ENCODE measurements around the gene MOV10.

MOV10 gene

DNA sequence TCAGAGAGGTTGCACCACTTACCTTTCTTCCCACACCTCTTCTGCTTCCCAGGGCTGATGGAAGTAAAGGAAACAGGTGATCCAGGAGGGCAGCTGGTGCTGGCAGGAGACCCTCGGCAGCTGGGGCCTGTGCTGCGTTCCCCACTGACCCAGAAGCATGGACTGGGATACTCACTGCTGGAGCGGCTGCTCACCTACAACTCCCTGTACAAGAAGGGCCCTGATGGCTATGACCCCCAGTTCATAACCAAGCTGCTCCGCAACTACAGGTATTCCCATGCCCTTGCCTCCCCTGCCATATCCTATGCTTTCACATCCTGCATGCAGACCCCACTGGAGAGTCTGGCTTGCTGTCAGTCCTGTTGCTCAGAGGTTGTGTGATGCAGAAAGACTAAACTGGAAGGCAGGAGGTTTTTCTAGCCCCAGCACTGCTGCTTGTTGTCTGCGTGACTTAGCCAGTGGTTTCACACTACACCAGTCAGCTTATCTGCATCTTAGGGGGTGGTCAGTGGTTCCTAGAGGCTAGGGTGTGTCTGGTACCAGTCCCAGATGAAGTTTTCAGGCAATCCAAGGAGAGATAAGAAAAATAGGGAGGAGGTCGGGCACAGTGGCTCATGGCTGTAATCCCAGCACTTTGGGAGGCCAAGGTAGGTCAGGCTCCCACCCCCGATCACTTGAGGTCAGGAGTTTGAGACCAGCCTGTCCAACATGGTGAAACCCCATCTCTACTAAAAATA is 22.3 kb downstream of the MOV10 start:
- no peak overlapping the region for H3K4me3 ChIP-seq (replicated peaks; ENCODE audit: low read depth, low read length)
- TF ChIP-seq, protein P1, sequence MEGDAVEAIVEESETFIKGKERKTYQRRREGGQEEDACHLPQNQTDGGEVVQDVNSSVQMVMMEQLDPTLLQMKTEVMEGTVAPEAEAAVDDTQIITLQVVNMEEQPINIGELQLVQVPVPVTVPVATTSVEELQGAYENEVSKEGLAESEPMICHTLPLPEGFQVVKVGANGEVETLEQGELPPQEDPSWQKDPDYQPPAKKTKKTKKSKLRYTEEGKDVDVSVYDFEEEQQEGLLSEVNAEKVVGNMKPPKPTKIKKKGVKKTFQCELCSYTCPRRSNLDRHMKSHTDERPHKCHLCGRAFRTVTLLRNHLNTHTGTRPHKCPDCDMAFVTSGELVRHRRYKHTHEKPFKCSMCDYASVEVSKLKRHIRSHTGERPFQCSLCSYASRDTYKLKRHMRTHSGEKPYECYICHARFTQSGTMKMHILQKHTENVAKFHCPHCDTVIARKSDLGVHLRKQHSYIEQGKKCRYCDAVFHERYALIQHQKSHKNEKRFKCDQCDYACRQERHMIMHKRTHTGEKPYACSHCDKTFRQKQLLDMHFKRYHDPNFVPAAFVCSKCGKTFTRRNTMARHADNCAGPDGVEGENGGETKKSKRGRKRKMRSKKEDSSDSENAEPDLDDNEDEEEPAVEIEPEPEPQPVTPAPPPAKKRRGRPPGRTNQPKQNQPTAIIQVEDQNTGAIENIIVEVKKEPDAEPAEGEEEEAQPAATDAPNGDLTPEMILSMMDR (IDR thresholded peaks at IDR 0.05; ENCODE audit: low read length, missing control alignments), result no peak
- DNase-seq (ENCODE audit: low read depth), result no peak

DNA sequence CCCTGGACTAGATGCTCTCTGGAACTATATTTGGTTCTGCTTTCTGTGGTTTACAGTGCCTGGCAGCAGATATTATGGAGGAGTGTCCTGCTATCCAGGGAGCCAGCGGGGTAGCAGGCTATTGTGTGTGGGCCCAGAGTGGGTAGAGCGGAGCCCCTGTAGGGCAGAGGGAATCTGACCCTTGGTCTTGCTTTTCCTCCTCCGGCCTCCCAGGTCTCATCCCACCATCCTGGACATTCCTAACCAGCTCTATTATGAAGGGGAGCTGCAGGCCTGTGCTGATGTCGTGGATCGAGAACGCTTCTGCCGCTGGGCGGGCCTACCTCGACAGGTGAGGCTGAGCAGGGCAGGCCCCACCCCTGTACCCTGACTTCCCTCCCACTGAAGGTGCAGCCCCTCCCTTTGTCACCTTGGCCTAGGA is 23.3 kb downstream of the MOV10 start:
- DNase-seq (ENCODE audit: low read depth), result no peak
- TF ChIP-seq, protein P1 (IDR thresholded peaks at IDR 0.05; ENCODE audit: low read length, missing control alignments), result no peak
- H3K4me3 ChIP-seq (replicated peaks; ENCODE audit: low read depth, low read length), result no peak overlapping the region

DNA sequence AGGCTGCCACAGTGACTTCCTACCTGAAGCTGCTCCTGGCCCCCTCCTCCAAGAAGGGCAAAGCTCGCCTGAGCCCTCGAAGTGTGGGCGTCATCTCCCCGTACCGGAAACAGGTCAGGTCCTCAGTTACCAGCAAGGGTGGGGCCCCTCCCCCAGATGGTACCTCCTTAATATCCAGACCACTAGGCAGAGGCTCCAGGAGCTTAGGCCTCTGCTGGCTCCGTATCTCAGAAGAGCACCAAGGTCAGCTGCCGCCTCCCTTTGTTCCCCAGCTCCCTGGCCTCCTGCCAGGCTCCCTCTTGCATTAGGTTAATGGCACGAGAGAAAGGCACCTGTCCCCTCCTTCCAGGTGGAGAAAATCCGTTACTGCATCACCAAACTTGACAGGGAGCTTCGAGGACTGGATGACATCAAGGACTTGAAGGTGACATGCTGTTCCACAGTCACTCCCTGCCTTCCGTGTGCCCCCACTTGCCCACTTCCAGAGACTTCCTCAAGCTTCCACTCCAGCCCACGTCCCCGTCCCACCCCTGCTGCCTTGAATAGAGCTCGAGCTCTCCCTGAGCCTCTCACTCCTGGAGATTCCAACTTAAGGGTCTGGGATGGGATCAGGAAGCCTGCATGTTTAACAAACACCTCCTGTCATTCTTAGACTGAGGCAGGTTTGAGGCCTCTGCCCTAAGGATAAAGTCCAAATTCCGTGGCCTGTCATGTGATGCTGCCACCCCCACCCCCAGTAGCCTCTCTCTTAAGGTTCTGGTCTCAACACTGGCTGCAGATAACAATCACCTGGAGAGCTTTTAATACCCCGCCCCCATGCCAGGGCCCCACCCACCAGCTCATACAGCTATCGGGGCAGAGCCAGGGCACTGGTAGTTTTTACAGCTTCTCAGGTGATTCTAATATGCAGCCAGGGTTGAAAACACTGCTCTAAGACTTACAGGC is 24.2 kb downstream of the MOV10 start:
- no peak for DNase-seq (ENCODE audit: low read depth)
- no peak overlapping the region for H3K4me3 ChIP-seq (replicated peaks; ENCODE audit: low read depth, low read length)
- TF ChIP-seq, protein P1 (IDR thresholded peaks at IDR 0.05; ENCODE audit: low read length, missing control alignments), result no peak

DNA sequence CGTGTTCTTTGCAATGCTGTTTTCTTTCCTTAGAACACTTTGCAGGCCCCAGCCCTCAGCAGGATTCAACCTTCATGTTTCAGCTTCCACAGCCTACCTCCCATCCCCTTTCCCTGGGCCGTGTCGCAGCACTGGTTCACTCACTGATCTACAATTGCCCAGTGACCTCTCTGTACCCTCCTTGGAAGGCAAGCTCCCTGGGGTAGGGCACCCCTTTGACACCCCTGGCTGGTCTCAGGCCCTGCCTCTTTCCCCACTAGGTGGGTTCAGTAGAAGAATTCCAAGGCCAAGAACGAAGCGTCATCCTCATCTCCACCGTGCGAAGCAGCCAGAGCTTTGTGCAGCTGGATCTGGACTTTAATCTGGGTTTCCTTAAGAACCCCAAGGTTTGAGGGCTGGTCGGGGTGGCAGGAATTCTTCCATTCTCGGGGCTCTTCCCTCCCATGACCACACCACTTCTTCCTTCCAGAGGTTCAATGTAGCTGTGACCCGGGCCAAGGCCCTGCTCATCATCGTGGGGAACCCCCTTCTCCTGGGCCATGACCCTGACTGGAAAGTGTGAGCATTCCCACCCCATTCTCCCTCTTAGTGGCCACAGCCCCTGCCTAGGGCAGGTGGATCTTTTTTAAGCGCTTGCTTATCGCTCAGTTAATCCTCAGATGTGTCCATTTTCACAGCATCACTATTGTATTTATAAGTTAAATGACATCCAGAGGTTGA is 25.1 kb downstream of the MOV10 start:
- no peak overlapping the region for H3K4me3 ChIP-seq (replicated peaks; ENCODE audit: low read depth, low read length)
- TF ChIP-seq, protein P1 (IDR thresholded peaks at IDR 0.05; ENCODE audit: low read length, missing control alignments), result no peak
- no peak for DNase-seq (ENCODE audit: low read depth)

DNA sequence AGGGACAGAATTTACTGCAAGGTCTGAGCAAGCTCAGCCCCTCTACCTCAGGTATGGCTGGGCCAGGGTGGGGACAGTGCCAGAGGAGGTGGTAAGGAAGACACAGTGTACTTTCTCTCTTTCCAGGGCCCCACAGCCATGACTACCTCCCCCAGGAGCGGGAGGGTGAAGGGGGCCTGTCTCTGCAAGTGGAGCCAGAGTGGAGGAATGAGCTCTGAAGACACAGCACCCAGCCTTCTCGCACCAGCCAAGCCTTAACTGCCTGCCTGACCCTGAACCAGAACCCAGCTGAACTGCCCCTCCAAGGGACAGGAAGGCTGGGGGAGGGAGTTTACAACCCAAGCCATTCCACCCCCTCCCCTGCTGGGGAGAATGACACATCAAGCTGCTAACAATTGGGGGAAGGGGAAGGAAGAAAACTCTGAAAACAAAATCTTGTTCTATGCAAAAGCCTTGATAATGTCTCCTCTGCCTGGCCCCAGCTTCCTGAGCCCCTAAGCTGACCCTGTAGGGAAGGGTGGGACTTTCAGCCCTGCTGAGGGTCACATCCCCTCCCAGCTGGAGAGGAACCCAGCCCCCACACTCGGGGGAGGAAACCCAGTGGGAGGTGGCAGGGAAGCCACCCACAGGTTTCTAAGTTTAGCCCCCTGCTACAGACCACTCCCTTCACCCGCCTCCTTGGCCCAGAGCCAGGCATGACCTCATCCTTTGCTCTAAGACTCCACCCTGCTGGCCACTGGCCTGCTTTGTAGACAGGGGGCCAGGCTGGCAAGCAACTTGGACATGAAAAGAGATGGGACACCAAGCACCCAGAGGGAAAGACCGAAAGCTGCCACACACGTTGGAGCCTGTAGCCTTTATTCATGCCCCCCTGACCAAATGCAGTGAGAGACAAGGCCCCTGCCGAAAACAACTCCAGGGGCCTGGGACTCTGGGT is 26.1 kb downstream of the MOV10 start:
- TF ChIP-seq, protein P1 (IDR thresholded peaks at IDR 0.05; ENCODE audit: low read length, missing control alignments), result no peak
- H3K4me3 ChIP-seq (replicated peaks; ENCODE audit: low read depth, low read length), result no peak overlapping the region
- peak; percentile 98 for DNase-seq (ENCODE audit: low read depth)

All from fibroblast of pulmonary artery (primary cell).